GM11168 (cell line): ENCODE data around the gene PLEKHG5.

Source experiments
- in situ Hi-C: fragments of 300-500 bp; cut with MboI; formaldehyde crosslinking; loops from one replicate; pipeline ENCODE4 v1.12.0; 2022; ENCODE audit warnings: low sequenced_read_pairs; ENCODE audit not compliant: unreplicated experiment

The PLEKHG5 gene

DNA sequence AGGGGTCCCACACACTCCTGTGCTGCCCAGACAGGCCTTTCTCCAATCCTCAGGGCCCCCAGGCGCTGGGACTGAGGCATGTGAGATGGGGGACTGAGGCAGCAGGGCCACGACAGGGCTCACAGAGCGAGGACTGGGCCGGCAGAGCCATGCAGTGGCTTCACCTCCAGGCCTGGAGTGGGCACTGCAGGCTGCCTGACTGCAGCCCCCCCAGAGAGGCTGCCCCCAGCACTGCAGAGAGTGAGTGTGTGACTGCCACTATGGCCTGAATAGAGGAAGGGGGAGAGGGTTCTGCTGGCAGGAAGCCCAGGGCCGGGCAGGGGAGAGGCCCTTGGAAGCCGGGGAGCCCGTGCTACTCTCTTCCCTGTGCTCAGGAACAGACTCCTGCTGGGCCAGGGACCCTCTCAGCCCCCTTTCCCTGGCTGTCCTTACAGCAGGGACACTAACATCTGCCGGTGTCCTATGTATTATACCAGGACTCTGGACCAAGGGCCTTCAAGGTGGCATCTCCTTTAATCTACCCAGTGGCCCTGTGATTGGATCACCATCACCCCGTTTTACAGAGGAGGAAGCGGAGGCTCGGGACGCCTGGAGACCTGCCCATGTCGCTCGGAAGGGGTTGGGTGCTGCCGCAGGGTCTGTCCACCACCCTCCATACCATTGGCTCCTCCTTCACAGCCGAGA, 20.2 kb upstream of the PLEKHG5 start:
- in situ Hi-C loops: no loop called here

DNA sequence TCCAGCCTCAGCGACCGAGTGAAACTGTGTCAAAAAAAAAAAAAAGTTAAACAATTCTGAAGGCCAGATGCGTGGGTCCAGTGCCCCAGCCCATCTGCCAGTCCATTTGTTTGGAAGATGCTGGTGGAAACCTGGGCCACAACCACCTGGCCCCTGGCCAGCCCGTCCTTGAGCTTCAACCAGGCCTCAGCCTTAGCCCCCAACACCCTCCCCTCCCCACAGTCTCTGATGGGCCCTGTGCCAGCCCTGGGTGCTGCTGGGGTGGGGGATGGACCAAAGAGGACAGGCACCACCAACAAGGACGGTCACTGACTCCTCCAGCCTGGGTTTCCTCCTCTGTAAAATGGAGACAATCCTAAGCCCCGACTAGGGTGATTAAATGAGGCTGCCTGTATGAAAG, 19.6 kb upstream of the PLEKHG5 start:
- in situ Hi-C loops: no loop called here

- in situ Hi-C loops: no loop called here
Observed at GRCh38 chr1:6510493-6510892, 19.0 kb upstream of the PLEKHG5 start.

- in situ Hi-C loops: no loop called here
Observed at GRCh38 chr1:6509919-6510291, 18.4 kb upstream of the PLEKHG5 start.

GRCh38 chr1:6509220-6509918, 17.9 kb upstream of the PLEKHG5 start:
- in situ Hi-C loops: no loop called here

GRCh38 chr1:6508816-6509189, 17.3 kb upstream of the PLEKHG5 start:
- in situ Hi-C loops: no loop called here

DNA sequence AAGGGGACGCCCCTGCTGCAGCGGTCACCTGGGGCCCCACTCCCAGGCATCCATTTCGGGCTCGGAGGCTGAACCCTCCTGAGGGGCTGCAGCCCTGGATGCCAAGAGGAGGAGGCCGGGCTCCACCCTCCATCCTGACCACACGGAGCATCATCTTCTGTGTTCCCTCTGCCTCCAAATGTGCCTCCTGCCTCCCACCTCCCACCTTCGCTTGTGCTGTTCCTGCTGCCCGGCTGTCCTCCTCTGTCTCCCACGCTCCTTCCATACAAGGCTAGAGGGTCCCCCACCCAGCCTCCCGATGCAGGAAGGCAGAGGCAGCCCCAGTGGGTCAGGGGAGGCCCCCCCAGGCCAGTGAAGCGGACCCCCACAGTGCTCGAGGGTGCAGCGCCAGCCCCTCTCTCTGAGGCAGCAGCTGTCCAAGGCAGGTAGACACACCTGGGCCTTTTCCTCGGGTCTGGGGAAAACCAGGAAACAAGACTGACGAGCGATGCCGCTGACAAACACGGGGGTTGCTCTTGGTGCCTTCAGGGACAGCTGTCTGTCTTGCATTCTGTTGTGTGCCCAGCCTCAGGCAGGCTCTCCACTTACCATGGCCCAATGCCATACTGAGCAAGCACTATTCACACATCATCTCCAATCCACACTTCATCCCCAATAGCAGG, 16.8 kb upstream of the PLEKHG5 start:
- in situ Hi-C loops: no loop called here

DNA sequence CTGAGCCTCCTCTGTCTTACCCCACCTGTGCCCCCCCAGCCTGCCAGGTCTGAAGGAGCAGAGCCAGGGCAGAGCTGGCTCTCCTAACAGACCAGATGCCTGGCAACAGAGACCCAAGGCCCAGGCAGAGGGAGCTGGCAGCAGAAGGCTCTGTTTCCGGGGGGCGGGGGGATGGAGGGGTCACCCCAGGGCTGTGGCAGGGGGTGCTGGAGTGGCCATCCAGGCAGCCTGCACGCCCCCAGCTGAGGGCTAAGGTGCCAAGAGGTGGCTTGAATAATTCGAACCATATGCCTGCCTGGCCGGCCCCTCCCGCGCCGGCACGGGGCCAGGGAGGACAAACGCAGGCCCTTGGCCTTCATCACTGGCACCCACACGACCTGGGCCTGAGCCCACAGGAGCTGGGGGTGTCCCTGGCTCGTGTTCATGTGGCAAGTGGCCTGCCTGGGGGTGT, 16.0 kb upstream of the PLEKHG5 start:
- in situ Hi-C loops: no loop called here

DNA sequence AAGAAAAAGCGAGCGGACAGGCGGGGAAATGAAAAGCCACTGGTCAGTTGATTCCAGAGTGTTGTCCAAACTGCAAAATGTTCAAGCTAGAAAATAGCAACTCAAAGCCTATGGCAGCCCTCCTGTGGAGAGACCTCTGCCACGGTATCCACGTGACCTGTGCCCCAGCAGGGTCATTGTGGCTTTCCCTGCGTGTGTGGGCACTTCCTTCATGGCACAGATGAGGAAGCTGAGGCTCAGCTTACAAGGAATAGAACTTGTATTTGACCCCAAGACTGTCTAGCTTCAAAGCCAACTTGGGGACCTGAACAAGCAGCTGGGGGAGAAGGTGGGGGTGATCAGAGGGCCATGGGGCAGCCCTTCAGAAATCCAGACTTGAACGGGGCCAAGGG, 15.6 kb upstream of the PLEKHG5 start:
- in situ Hi-C loops: no loop called here

- in situ Hi-C loops: no loop called here
Observed at GRCh38 chr1:6506210-6507036, 15.0 kb upstream of the PLEKHG5 start.

DNA sequence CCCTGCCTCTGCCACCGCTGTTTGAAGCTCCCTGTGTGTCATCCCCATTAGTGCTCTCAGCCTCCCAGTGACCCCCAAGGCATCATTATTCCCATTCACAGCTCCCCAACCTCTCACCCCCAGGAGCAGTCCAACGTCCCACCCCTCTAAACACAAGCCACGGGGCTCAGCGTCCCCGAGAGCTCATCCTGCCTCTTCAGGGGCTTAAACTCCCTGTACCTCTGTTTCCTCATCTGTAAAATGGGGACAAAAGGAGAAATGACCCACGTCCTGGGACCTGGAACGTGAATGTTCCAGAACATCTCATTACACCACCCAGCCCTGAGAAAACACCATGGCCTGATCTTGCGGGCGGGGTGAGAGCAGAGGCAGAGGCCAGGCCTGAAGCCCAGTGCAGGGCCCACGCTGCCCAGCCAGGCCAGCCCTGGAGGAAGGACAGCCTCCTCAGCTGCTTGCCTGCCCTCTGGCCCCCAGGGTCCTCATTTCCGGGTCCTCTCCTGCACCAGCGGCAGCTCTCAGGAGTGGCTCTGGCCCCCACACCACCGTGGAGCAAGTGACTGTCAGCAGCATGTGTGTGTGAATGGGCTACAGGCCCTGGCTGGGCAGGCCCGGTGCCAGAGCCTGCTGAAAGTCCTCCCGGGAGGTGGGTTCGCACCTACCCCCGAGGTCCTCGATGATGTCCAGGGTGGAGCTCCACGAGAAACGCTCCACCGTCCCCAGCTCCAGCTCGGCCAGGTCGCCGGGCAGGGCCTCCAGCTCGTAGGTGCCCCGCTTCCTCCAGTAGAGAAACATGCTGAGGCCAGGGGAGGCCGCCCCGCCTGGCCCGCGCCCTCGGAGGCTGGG, 14.1 kb upstream of the PLEKHG5 start:
- in situ Hi-C loops: no loop called here

DNA sequence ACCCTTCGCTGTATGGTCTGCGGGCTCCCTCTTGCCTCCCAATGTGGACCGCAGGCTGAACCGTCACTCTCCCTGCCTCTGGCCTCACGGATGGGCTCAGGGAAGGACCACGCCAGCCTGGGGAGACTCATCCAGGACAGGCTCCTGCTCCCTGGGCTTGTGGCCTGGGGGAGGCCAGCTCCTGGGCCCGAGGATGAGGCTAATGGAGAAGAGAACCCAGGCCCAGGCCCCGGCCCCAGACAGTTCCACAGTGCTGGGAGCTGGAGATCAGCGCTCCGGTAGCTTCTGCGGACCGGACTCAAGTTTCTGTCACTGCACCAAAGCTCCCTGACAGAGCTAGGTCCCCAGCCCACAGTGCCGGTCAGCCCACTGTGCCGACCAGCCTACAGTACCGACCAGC, 13.4 kb upstream of the PLEKHG5 start:
- in situ Hi-C loops: no loop called here

DNA sequence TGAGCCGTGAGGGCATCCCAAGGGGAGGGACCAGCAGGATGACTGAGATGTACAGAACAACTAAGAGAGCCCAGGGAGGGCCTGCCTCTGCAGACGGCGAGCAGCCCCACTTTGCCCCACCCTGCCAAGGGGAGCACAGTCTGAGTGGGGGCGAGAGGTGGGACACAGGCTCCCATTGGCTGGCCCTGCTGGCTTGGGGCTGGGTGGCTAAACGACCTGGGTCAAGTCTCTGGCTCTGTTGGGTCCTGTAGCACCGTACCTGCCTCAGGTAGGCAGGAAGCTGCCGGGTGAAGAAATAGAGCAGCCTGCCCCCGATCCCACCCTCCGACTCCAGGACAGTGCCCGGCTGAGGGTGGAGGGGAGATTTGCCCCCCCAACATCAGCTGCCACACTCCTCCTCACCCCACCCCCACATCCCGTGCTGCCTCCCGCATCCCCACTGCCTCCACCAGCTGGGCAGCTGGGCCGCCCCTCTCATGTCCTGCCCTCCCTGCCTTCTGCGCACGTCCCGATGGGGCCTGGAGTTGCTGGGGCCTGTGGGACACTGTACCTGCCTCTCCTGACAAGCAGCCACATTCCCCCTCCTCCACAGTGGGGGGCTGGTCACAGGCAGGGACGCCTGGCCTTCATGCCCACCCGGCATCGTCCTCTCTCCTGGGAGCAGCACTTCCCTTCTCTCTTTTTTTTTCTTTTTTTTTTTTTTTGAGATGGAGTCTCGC, 12.6 kb upstream of the PLEKHG5 start:
- in situ Hi-C loops: no loop called here

GRCh38 chr1:6502000-6502891, 10.8 kb upstream of the PLEKHG5 start:
- in situ Hi-C loops: no loop called here

GRCh38 chr1:6501279-6501813, 9.9 kb upstream of the PLEKHG5 start:
- in situ Hi-C loops: no loop called here

GRCh38 chr1:6500544-6501278, 9.2 kb upstream of the PLEKHG5 start:
- in situ Hi-C loops: no loop called here

GRCh38 chr1:6499296-6499695, 7.8 kb upstream of the PLEKHG5 start:
- in situ Hi-C loops: no loop called here
